ENCODE measurements around the gene RARA.
"Not testable (repeated sequence)": the region's sequence is repeated elsewhere in the genome, so short reads cannot be mapped to it uniquely, and the experiment has no call there.

Gene RARA

DNA sequence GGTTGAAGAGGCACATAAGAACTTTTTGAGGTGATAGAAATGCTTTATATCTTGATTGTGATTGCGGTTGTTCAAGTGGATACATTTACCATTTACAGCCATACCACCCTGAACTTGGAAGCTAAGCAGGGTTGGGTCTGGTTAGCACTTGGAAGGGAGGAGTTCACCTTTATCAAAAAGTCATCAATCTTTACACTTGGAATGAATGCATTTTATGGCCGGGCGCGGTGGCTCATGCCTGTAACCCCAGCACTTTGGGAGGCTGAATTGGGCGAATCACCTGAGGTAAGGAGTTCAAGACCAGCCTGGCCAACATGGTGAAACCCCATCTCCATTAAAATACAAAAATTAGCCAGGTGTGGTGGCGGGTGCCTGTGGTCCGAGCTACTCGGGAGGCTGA, 65.0 kb downstream of the RARA start:
- DNase-seq (ENCODE audit: low read depth in 4 of 4, low spot score in 1 of 4), result no peak

DNA sequence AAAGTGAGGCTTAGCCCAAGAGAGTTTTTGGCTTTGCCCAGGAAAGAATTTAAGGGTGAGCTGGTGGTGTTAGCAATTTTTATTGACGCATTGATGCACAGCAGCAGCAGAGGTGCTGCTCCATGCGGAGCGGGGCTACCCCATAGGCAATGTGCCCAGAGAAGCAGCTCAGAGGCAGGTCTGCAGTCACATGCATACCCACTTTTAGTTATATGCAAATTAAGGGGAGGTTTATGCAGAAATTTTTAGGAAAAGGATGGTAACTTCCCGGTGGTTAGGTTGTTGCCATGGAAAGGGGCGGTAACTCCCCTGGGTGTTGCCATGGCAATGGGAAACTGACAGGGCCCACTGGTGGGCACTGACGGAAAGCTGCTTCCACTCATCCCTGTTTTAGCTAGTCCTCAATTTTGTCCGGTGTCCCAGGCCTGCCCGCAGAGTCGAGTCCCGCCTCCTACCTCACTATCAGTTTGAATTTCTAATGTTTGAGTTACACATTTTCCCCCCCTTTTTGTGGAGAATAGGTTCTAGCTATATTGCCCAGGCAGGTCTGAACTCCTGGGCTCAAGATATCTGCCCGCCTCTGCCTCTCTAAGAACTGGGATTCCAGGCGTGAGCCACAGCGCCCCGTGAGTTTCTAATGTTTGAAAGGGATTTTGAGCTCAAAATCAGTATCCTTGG, 66.0 kb downstream of the RARA start:
- no peak for DNase-seq (ENCODE audit: low read depth in 4 of 4, low spot score in 1 of 4)

DNA sequence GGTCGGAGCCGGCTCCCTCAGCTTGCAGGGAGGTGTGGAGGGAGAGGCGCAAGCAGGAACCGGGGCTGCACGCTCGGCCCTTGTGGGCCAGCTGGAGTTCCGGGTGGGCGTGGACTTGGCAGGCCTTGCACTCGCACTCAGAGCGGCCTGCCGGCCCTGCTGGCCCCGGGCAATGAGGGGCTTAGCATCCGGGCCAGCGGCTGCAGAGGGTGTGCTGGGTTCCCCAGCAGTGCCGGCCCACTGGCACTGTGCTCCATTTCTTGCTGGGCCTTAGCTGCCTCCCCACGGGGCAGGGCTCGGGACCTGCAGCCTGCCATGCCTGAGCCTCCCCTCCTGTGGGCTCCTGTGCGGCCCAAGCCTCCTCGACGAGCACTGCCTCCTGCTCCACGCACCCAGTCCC, 66.8 kb downstream of the RARA start:
- DNase-seq (ENCODE audit: low read depth in 4 of 4, low spot score in 1 of 4), result not testable (repeated sequence)

DNA sequence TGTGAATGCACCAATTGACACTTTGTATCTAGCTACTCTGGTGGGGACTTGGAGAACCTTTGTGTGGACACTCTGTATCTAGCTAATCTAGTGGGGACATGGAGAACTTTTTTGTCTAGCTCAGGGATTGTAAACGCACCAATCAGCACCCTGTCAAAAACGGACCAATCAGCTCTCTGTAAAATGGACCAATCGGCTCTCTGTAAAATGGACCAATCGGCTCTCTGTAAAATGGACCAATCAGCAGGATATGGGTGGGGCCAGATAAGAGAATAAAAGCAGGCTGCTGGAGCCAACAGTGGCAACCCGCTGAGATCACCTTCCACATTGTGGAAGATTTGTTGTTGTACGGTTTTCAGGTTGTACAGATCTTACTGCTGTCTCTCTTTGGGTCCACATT, 67.6 kb downstream of the RARA start:
- DNase-seq (ENCODE audit: low read depth in 4 of 4, low spot score in 1 of 4), result not testable (repeated sequence)

DNA sequence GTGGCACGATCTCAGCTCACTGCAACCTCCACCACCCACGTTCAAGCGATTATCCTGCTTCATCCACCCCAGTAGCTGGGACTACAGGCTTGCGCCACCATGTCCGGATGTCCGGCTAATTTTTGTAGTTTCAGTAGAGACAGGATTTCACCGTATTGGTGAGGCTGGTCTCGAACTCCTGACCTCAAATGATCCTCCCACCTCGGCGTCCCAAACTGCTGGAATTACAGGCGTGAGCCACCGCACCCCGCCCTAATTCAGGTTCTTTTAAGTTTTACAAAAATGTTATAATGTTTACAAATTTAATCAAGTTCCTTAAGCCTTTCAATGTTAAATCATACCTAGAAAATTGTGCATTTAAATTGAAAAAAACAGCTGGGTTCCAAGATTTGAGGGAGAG, 68.9 kb downstream of the RARA start:
- DNase-seq (ENCODE audit: low read depth in 4 of 4, low spot score in 1 of 4), result no peak

DNA sequence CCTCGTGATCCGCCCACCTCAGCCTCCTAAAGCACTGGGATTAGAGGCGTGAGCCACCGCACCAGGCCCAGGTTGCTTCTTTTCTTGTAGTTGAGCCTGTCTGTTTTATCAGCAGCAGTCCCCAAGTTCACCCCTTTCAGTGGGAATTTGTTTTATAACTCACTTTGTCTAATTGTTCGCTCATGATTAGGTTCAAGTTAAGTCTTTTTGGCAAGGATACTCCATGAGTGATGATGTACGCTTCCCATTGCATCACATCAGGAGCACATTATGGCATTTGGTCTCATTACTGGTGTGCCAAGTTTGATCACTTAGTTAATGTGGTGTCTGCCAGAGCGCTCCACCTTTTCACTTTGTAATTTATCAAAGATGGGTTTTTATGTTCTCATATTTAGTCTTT, 70.0 kb downstream of the RARA start:
- DNase-seq (ENCODE audit: low read depth in 4 of 4, low spot score in 1 of 4), result no peak

DNA sequence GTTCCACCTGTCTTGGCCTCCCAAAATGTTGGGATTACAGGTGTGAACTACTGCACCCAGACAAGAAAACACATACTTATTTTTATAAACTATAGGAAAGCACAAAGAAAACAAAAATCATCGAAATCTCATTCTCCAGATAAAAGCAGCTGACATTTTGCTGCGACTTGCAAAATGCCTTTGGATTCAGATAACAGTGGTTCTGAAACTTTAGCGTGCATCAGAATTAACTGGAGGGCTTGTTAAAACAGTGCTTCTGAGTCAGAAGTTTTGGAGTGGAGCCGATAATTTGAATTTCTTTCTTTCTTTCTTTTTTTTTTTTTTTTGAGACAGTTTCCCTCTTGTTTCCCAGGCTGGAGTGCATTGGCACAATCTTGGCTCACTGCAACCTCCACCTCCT, 73.3 kb downstream of the RARA start:
- no peak for DNase-seq (ENCODE audit: low read depth in 4 of 4, low spot score in 1 of 4)

DNA sequence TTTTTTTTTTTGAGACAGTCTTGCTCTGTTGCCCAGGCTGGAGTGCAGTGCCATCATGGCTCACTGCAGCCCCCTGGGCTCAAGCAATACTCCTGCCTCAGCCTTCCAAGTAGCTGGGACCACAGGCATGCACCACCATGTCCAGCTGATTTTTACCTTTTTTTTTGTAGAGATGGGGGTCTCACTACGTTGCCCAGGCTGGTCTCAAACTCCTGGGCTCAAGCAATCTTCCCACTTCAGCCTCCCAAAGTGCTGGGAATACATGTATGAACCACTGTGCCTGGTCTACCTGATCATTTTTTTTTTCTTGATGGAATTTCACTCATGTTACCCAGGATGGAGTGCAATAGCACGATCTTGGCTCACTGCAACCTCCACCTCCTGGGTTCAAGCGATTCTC, 77.6 kb downstream of the RARA start:
- DNase-seq (ENCODE audit: low read depth in 4 of 4, low spot score in 1 of 4), result not testable (repeated sequence)

DNA sequence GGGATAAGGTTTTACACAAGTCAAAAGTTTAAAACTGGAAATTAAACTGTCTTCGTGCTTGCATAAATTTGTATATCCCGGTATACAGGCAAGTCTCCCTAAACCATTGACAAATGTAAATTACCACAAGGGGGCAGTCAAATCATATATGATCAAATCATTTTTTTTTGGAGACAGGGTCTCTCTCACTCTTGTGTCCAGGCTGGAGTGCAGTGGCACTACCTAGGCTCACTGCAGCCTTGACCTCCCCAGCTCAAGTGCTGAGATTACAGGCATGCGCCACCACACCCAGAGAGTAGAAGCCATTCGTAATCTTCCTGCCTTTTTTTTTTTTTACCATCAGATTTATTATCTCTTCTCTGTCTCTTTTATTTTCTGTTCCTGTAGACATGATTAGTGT, 90.2 kb downstream of the RARA start:
- DNase-seq (ENCODE audit: low read depth in 4 of 4, low spot score in 1 of 4), result no peak

DNA sequence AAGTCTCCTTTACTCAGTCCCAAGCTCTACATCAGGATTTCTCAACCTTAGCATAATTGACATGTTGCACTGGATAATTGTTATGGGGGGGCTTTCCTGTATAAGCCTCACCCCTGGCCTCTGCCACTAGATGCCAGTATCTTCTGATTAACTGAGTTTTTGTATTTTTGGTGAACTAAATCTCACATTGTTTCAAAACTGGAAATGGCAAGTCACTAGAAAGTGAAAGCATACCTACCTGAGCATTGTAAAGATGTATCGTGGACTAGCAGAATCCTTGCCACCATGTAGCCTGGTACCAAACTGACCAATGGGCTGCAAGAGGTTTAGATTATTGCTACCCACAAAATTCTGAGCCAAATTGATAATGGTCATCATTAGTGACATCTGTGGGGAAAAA, 93.7 kb downstream of the RARA start:
- DNase-seq (ENCODE audit: low read depth in 4 of 4, low spot score in 1 of 4), result no peak

DNA sequence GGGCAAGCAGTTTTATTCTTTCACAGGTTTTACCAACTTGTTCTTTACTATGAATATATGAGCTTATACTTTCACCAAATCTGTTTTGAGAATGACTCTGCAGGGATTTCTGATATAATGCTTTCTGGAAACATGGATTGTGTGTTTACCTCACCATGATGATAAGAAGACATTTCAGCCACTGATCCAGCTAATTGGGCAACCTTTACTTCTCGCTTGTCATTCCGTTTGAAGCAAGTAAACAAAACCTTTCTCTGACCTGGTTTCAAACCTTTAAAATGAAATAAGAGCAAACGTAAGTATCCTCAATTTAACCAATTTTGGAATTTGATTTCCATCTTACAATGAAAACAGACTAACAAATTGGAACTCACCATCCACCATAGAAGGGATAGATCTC, 95.0 kb downstream of the RARA start:
- DNase-seq (ENCODE audit: low read depth in 4 of 4, low spot score in 1 of 4), result no peak

Data from stimulated activated CD4-positive, alpha-beta T cell treated with anti-CD3 and anti-CD28 coated beads, Interleukin-1b, Interleukin-23, amount 100 ng/mL, for 24 hours (primary cell).